ENCODE results near the gene EAPP.
"Not testable (repeated sequence)": the region's sequence is repeated elsewhere in the genome, so short reads cannot be mapped to it uniquely, and the experiment has no call there.

EAPP gene

GRCh38 chr14:34478261-34478660, 61.2 kb downstream of the EAPP start:
- FAIRE-seq = no peak

GRCh38 chr14:34476036-34476435, 63.5 kb downstream of the EAPP start:
- not testable (repeated sequence) for FAIRE-seq

- no peak for FAIRE-seq
Measured at GRCh38 chr14:34475163-34475562, 64.3 kb downstream of the EAPP start.

GRCh38 chr14:34474187-34474679, 65.3 kb downstream of the EAPP start:
- no peak for FAIRE-seq

- FAIRE-seq = no peak
Measured at GRCh38 chr14:34472706-34473279, 66.7 kb downstream of the EAPP start.

- no peak for FAIRE-seq
Measured at GRCh38 chr14:34470319-34470718, 69.2 kb downstream of the EAPP start.

GRCh38 chr14:34466691-34467090, 72.8 kb downstream of the EAPP start:
- no peak for FAIRE-seq
